Suppressor macrophage treated with lipopolysaccharide for 4 hours (primary cell): ENCODE measurements around the gene SLC22A13.
"Not testable (repeated sequence)": the region's sequence is repeated elsewhere in the genome, so short reads cannot be mapped to it uniquely, and the experiment has no call there.

Experiments
- DNase-seq: peaks from one replicate; pipeline ENCODE4 v3.0.0-alpha.2; 2020

The SLC22A13 gene

GRCh38 chr3:38265604-38266307 is at the start of gene SLC22A13:
Gene SLC22A13 (plus strand): TSS chr3:38265812. CDS start chr3:38265861, 49 bp downstream.
- DNase-seq = no peak

- DNase-seq = no peak
These were observed 45.9 kb upstream of the SLC22A13 start for GRCh38 chr3:38219609-38220197.

- DNase-seq = no peak
These were observed 44.6 kb upstream of the SLC22A13 start for GRCh38 chr3:38221005-38221404.

- DNase-seq = no peak
These were observed 43.5 kb upstream of the SLC22A13 start for GRCh38 chr3:38222032-38222634.

- DNase-seq = no peak
These were observed 41.3 kb upstream of the SLC22A13 start for GRCh38 chr3:38224357-38224756.

GRCh38 chr3:38226273-38226672 is 39.3 kb upstream of the SLC22A13 start:
- no peak for DNase-seq

GRCh38 chr3:38227989-38228388 is 37.6 kb upstream of the SLC22A13 start:
- peak; percentile 24 for DNase-seq

- DNase-seq = no peak
These were observed 36.6 kb upstream of the SLC22A13 start for GRCh38 chr3:38229036-38229435.

GRCh38 chr3:38232701-38233100 is 32.9 kb upstream of the SLC22A13 start:
- no peak for DNase-seq

GRCh38 chr3:38235466-38235865 is 30.1 kb upstream of the SLC22A13 start:
- DNase-seq = no peak

GRCh38 chr3:38238416-38239008 is 27.1 kb upstream of the SLC22A13 start:
- no peak for DNase-seq

- not testable (repeated sequence) for DNase-seq
These were observed 22.8 kb upstream of the SLC22A13 start for GRCh38 chr3:38242812-38243211.

GRCh38 chr3:38245930-38246329 is 19.7 kb upstream of the SLC22A13 start:
- DNase-seq = no peak

- DNase-seq = peak; percentile 34
These were observed 18.1 kb upstream of the SLC22A13 start for GRCh38 chr3:38247366-38248035.

GRCh38 chr3:38250198-38250597 is 15.4 kb upstream of the SLC22A13 start:
- no peak for DNase-seq

- no peak for DNase-seq
These were observed 14.4 kb upstream of the SLC22A13 start for GRCh38 chr3:38251197-38251596.

- no peak for DNase-seq
These were observed 11.9 kb upstream of the SLC22A13 start for GRCh38 chr3:38253704-38254103.

GRCh38 chr3:38254872-38255271 is 10.7 kb upstream of the SLC22A13 start:
- no peak for DNase-seq

GRCh38 chr3:38255627-38256026 is 10.0 kb upstream of the SLC22A13 start:
- DNase-seq = no peak

GRCh38 chr3:38257583-38257982 is 8.0 kb upstream of the SLC22A13 start:
- DNase-seq = no peak

GRCh38 chr3:38260474-38260873 is 5.1 kb upstream of the SLC22A13 start:
- no peak for DNase-seq

- DNase-seq = no peak
These were observed 1.2 kb upstream of the SLC22A13 start for GRCh38 chr3:38264353-38264771.

- DNase-seq = no peak
These were observed 833 bp upstream of the SLC22A13 start for GRCh38 chr3:38264779-38265178.
